Adipose tissue (tissue), 3 donors: ENCODE measurements around the gene LRRC8D. TPM values are rescaled to one million over a fixed set of nuclear protein-coding genes. Genes with fewer than 3 reads are reported as not detected.
"Not testable (repeated sequence)": the region's sequence is repeated elsewhere in the genome, so short reads cannot be mapped to it uniquely, and the experiment has no call there.

Source experiments
- H3K27ac ChIP-seq: one replicate; pipeline ENCODE4 v1.5.1; 2013; ENCODE audit warnings: low read depth, low read length
- WGBS, 3 donors: extraction: QIAGEN DNeasy Blood & Tissue Kit; methylation state at CpG; one replicate each; pipeline ENCODE4 v1.1.7; 2013; 5-methylcytosine and 5-hydroxymethylcytosine counted together
- polyA plus RNA-seq, 3 donors: library from polyadenylated mRNA; stranded (reverse); fragments of 200-250 nt; gene quantifications; one replicate each; pipeline ENCODE4 v1.2.3, GENCODE V29; 2013
- donor health status: healthy with polysubstance abuse.
- donor health status: Bipolar disorder and iron deficiency.
- donor health status: healthy.

LRRC8D gene
- polyA plus RNA-seq, 3 donors, result 2.5 to 6.3 (median 3.8) TPM

- H3K27ac ChIP-seq, result no peak overlapping the region
- 96 to 99% (median 97%) methylated on average over 7 of the region's 7 CpGs for WGBS, 3 donors
Observed at GRCh38 chr1:89955311-89956205, 134.7 kb downstream of the LRRC8D start.

- WGBS, 3 donors, result 42 to 55% (median 43%) methylated on average over 1 of the region's 1 CpG
- H3K27ac ChIP-seq, result no peak overlapping the region
Observed at GRCh38 chr1:89957107-89957506, 136.3 kb downstream of the LRRC8D start.

DNA sequence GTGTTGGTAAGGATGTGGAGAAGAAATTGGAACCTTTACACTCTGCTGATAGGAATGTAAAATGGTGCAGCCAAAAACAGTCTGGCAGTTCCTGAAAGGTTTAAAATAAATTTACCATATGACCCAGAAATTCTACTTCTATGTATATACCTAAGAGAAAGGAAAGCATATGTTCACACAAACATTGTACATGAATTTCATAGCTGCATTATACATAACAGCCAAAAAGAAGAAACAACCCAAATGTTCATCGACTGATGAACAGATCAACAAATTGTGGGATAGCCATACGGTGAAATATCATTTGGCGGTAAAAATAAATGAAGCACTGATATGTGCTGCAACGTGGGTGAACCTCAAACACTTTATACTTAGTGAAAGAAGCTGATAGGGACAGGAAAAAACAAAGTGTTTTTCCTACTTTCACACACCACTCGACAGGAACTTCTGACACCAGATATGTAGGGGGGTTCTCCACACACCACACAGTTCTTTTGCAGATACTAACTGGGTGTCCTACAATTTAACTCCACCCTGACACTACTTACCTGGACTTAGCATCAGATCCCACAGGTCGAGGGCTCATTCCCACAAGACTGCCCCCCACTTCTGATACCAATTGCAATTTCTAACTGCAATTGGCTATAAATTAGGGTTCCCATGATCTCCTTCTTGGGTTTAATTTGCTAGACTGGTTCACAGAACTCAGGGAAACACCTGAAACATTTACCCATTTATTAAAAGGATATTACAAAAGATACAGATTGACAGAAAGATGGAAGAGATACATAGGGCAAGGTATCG is 138.2 kb downstream of the LRRC8D start:
- WGBS, 3 donors, result 87 to 96% (median 92%) methylated on average over 7 of the region's 7 CpGs
- H3K27ac ChIP-seq, result no peak overlapping the region

DNA sequence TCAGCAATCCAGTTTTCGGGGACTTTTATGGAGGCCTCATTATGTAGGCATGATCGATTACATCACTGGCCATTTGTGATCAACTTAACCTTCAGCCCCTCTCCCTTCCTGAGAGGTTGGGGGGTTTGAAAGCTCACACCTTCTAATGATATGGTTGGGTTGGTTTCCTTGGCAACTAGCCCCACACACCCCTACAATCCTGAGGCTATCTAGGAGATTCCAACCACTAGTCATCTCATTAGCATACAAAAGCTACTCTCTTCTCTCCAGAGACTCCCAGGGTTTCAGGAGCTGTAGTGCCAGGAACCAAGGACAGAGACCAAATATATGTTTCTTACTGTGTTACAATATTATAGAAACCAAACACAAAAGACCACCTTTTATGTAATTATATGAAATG is 138.9 kb downstream of the LRRC8D start:
- H3K27ac ChIP-seq, result no peak overlapping the region
- WGBS, 3 donors, result 92 to 98% (median 93%) methylated on average over 2 of the region's 2 CpGs

DNA sequence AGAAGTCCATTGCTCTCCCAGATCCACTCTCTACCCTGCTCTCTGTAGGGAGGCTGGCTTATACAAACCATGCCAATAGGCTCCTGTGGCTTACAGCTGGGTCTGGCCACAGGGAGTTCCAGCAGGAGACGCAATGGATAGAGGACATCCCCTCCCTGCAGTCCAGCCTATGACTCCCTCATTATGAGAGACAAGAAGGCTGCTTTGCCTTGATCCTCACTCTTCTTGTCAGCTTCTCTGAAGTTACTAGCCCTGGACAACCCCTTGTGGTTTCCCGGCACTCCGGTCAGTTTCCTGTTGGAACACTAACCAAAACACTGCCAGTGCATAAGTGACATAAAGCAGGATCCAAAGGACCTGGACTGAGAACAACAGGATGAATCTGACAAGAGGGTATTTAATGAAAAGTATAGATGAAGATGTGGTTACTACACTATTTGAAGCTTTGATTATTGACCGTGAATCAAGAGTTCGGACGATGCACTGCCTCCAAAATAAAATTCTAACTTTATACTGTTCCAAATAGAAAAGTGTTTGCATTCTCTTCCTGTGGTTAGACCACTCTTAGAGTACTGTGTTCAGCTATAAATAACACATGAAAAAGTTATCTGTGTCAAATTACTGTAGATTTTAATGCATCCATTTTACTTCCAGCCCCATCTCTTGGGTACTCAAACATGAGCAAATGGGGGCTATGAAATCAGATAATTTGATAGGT is 141.4 kb downstream of the LRRC8D start:
- H3K27ac ChIP-seq, result no peak overlapping the region
- WGBS, 3 donors, result 25 to 79% (median 38%) methylated on average over 6 of the region's 6 CpGs

DNA sequence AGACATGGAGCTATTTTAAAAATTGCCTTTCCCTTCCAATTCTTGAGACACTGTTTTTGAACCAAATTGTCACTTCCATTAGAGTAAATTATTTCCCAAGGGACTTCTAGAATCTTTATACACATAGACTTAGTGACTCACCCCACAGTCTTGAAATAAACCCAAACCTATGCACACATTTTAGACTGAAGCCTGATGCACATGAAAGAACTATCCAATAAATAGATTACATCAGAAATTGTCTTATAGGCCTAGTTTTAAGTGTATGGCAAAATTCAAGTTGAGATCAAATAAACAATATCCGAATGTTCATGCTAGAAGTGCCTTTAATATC is 141.9 kb downstream of the LRRC8D start:
- H3K27ac ChIP-seq, result no peak overlapping the region
- 88 to 90% (median 89%) methylated on average over 1 of the region's 1 CpG for WGBS, 3 donors

DNA sequence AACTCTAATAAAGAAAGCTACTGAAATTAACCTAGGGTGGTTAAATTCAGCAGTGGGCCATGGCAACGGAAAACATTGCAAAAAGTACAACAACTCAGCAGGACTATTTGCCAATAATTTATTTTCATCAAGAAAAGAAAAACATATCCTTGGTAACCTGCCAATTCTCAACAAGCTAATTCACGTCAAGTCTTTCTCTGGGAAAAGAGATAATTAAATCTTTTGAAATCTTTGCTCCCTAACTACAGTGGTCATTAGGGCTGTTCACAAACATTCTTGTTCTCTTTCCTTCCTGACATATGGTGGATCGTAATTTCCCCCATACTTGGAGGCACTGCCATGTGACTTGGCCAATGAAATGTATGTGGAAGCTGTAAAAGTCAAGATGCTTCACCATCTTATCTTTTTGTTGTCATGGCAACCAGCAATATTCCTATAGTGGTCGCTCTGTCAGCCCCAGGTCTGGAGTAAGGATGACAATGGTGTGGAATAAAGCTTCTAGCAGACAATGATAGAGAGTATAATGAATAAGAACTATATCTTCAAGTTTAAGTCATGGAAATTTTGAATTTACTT is 144.4 kb downstream of the LRRC8D start:
- H3K27ac ChIP-seq, result no peak overlapping the region
- 51 to 62% (median 61%) methylated on average over 4 of the region's 4 CpGs for WGBS, 3 donors

DNA sequence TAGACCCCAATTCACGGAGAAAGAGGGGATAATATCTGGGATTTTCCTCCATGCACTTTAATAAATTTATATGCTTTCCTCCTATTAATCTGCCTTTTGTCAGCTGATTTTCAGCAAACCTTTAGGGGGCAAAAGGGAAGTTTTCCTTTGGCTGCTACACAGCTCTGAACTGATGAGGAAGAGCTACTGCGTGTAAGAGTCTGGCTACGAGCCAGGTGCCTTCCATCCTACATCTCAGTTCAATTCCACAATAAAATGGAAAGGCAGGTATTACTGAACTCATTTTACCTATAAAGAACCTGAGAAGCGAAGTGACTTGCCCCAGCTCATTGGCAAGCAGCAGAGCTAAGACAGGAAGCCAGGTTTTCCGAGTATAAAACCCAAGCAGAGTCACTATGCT is 145.8 kb downstream of the LRRC8D start:
- H3K27ac ChIP-seq, result no peak overlapping the region
- WGBS, 3 donors, result 24 to 64% (median 29%) methylated on average over 5 of the region's 5 CpGs

DNA sequence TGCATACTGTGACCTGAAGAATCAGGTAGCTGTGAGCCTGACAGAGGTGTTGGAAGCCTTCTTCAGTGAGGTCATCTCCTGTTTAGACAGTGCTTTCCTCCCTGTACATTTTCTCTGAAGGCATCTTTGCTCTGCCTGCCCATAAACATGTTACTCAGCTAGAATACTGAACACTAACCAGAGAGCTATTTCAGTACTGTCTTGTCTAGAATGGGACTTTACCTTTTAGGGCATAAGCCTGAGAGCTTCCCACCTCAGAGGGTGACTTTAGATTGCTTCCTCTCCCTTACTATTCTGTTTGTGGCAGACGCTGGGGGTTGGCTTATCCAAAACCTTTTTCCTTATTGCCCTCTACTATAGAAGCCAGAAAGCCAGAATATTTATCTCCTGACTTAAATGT is 150.8 kb downstream of the LRRC8D start:
- 65 to 75% (median 67%) methylated on average over 1 of the region's 1 CpG for WGBS, 3 donors
- no peak overlapping the region for H3K27ac ChIP-seq

DNA sequence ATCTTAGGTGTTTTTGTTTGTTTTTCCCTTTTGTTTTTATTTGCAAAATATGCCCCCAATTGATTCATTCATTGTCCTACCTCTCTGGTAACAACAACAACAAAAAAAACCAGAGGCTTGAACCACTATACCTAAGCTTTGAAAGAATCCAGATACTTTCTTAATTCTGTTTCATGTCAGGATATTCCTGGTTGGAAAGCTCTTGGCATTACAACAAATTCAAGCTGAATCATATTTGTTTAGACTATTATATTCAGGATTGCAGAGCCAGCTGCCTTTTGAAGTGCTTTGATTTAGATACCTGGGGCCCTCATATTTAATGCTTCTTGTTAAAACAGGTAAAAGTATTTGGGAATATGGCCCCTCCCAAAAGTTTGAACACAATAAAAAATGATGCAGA is 151.2 kb downstream of the LRRC8D start:
- no peak overlapping the region for H3K27ac ChIP-seq

- H3K27ac ChIP-seq, result no peak overlapping the region
- WGBS, 3 donors, result 82 to 93% (median 87%) methylated on average over 8 of the region's 8 CpGs
Observed at GRCh38 chr1:89973471-89974127, 152.8 kb downstream of the LRRC8D start.

DNA sequence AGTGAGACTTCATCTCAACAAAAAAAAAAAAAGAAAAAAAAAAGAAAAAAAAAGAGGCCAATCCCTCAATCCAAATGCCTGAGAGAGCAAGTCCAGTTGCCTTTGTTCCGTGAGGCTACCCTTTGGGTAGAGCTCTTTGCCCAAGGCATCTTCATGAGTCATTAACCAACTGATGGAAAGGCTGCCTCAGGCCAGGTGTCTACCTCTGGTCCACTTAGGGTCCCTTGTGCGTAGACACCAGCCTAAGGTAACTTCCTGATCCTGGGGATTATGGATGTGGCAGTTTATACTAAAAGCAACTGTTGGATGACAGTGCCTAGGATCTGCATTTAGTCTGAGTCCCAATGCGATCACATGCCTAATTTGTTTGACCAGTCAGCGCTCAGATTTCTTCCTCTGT is 153.4 kb downstream of the LRRC8D start:
- 94 to 97% (median 97%) methylated on average over 4 of the region's 4 CpGs for WGBS, 3 donors

DNA sequence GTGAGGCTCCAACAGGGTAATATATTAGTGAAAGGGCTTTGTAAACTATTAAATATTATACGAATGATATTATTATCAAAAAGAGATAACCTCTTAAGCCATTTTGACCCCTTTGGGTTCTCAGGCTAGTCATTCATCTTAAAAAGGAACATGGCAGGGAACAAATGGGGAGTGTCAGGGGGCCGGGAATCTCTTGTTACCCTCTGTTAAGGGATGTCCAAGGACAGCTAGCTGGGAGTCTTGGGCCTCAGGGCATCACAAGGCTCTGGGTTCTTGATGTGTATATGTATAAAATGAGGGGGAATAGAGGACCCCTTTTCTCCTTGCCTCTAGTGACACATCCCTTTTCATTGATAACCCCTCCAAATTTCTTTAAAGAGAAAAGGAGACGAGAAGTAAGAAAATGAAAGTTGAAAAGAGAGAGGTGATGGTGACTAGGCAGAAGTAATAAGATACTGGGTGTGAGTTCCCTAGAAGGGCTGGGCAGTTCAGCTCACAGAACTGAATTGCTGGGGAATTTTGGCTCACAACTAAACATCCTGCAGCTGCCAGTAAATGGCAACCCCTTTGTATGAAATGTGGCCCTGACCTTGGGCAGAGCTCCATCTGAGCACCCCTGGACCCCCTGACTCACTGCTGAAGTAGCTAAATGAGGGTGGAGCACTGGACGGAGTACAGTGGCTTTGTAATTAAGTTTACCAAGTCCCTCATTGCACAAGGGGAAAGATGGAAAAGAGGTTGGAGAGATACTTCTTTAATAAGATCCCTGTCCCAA is 154.1 kb downstream of the LRRC8D start:
- 59 to 65% (median 62%) methylated on average over 4 of the region's 4 CpGs for WGBS, 3 donors
- H3K27ac ChIP-seq, result no peak overlapping the region

More for the DNA sequence above, 153.4 kb downstream of the LRRC8D start:
- no peak overlapping the region for H3K27ac ChIP-seq

GRCh38 chr1:89975540-89976125 is 154.8 kb downstream of the LRRC8D start:
- no peak overlapping the region for H3K27ac ChIP-seq
- 37 to 79% (median 47%) methylated on average over 4 of the region's 4 CpGs for WGBS, 3 donors

DNA sequence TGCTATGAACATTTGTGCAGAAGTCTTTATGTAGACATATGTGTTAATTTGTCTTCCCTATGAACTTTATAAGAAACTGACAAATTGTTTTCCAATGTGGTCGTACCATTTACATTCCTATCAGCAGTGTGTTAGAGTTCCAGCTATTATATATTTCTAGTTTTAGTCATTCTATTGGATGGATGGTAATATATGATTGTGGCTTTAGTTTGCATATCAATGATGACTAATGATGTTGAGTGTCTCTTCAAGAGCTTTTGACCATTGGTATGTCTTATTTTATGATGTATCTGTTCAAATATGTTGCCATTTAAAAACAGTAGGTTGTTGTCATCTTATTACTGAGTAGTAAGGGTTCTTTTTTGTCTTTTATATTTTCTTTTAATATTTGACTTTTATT is 157.9 kb downstream of the LRRC8D start:
- WGBS, 3 donors, result 94 to 97% (median 95%) methylated on average over 1 of the region's 1 CpG
- no peak overlapping the region for H3K27ac ChIP-seq

DNA sequence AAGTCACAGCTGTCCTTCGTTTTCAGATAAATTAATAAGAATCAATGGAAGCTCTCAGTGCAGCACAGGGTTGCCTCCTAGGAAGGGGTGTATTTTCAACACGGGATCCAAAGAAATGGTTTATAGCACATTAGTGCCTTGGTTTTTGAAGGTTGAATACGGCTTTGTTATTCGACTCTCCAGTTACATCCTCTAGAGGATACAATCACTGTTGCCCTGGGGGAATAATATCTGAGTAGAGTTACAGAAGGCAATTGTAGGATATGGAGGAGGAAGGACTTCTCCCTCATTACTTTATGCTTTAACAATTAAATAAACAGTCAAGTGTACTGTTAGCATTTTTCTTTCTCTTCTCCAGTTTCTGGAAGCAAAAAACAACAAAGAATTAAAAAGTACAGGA is 159.8 kb downstream of the LRRC8D start:
- H3K27ac ChIP-seq, result no peak overlapping the region
- 65 to 73% (median 66%) methylated on average over 4 of the region's 4 CpGs for WGBS, 3 donors

DNA sequence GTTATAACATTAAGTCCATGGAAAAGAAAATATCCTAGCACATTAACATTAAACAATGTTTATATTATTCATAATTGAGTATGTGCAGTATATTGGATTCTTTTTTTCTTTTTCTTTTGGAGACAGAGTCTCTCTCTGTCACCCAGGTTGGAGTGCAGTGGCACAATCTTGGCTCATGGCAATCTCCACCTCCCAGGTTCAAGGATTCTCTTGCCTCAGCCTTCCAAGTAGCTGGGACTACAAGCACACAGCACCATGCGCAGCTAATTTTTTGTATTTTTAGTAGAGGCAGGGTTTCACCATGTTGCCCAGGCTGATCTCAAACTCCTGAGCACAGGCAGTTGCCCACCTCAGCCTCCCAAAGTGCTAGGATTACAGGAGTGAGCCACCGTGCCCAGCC is 162.0 kb downstream of the LRRC8D start:
- 63 to 89% (median 82%) methylated on average over 2 of the region's 2 CpGs for WGBS, 3 donors
- H3K27ac ChIP-seq, result not testable (repeated sequence)
